HG03196 (cell line): ENCODE data around the gene BHLHE23.

Experiments used
- ATAC-seq: cut with Tn5 transposase; IDR thresholded peaks from one replicate; pipeline ENCODE4 v1.9.1; 2021; ENCODE audit not compliant: unreplicated experiment

The BHLHE23 gene

GRCh38 chr20:62993856-62994494 lies 12.8 kb downstream of the BHLHE23 start:
- no peak for ATAC-seq

- ATAC-seq: no peak
These were observed 14.9 kb downstream of the BHLHE23 start for GRCh38 chr20:62991863-62992262.

GRCh38 chr20:62991196-62991807 lies 15.5 kb downstream of the BHLHE23 start:
- ATAC-seq: no peak

DNA sequence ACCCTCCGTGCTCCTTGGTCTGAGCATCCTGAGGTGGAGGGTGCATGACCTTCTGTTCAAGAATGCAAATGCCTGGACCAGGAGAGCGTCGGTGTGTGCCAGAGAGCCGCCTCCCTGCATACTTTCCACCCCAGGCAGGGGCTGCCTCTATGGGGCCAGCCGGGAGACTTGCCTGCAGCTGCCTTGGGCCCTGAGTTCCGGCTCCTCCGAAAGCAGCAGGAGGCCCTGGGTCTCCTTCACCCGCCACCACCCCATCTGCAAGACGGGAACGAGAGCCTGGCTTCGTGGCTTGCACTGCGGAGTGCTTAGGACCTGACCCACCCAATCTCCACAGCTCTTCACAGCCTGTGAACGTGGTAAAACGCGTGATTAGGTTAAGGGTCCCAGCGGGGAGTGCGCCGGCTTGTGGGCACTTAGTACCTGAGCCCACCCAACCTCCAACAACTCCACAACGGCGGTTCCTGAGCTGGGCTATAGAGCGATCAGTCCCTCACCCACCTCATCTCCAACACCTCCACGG lies 16.4 kb downstream of the BHLHE23 start:
- ATAC-seq: no peak

DNA sequence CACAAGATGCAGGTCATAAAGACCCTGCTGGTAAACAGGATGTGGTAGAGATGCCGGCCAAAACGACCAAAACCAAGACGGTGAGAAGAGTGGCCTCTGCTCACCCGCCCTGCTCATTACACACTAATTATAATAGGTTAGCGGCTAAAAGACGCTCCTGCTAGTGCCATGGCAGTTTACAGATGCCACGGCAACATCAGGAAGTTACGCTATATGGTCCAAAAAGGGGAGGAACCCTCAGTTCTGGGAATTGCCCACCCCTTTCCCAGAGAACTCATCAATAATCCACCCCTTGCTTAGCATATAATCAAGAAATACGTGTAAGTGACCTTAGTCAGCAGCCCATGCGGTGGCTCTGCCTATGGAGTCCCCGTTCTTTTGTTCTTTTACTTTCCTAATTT lies 17.6 kb downstream of the BHLHE23 start:
- ATAC-seq: no peak

GRCh38 chr20:62987114-62987513 lies 19.6 kb downstream of the BHLHE23 start:
- no peak for ATAC-seq

GRCh38 chr20:62986257-62986800 lies 20.4 kb downstream of the BHLHE23 start:
- no peak for ATAC-seq

GRCh38 chr20:62985444-62985778 lies 21.4 kb downstream of the BHLHE23 start:
- ATAC-seq: no peak

DNA sequence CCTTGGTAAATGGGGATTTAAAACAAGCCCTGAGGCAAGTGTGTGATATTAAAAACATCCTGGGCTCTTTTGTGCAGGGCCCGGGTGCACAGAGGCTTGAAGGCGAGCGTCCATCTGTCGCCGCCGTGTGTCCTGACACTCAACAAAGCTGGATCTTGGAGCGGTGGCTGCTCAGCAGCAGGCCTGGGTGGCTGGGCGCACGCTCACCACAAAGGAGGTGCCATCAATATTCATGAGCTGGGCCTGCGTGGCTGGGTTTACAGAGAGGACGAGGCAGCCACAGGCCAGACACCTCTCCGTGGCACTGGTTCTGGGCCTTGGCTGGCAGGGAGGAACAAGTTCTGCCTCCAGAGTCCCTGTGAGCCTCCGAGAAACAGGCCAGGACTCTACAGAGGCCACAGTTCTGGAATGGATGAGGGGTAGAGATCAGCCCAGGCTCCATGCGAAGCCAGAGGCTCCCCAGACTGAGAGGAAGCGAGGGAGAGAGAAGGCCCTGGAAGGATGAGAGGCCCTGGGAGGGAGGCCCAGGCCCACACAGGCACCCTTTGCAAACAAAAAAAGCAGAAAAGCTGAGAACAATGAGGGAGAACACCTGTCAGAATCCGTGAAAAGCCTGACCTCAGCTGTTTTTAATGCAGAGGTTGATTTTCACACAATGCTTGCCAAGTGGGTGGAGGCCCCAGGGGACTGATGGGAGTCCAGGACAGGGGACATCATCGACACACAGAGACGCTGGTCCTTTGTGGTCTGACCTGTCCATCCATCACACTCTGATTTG lies 21.9 kb downstream of the BHLHE23 start:
- ATAC-seq: no peak

GRCh38 chr20:62983210-62983609 lies 23.6 kb downstream of the BHLHE23 start:
- no peak for ATAC-seq

DNA sequence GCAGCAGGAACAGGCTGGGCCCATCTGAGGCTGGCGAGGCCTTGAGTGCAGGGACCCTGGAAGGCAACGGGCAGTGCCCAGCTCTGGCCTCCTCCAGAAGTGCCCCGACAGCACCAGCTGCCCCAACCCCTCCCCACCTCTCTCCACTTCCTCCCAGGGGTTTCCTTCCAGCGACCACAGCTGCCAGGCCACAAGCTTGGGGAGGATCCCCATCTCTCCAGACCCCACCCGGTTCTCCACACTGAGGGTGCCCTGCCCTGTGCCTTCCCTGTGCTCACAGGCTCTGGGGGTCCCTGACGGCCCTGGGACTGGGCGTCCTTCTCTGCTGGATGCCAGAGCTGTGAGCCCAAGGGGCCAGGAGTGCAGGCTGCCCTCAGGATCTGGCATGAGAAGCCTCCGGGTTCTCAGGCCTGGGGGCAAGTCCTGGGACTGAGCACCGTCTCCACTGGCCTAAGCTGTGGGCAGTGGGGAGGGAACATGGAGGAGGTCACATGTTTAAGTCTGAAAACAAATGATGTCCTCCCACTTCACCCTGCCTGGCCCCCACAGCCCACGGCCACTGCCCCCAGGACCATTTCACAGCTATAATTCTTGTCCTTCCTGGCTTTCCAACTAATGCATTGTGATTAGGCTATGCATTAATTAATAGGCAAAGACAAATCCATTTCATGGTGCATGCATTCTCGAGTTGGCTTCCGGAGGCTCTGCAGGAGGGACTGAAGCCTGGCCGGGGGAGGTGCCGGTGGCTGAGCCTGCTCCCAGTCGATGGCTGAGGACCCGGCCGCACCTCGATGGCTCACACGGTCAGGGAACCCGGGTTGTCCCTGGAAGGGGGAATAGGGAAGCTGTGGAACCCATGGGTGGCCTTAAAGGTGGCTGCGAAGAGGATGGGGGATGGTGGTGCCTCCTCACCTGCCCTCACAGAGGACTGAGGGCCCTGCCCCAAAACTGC lies 24.4 kb downstream of the BHLHE23 start:
- no peak for ATAC-seq

DNA sequence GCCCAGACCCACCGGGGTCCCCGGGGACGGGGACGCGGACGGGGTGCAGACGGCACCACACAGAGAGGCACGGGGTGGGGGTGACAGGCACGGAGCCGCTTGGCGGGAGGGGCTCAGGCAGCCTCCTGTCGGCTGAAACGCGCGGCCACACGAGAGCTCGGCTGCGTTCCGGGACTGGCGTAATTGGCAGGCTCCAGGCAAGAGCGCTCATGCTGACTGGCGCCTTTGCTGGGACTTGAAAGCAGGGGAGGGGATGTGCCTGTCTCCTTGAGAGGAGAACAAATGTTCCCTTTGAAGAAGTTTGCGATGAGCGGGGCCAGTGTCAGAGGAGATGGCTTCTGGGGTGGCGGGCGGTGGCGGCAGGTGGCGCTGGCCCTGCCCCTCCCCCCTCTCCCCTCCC lies 25.8 kb downstream of the BHLHE23 start:
- no peak for ATAC-seq

DNA sequence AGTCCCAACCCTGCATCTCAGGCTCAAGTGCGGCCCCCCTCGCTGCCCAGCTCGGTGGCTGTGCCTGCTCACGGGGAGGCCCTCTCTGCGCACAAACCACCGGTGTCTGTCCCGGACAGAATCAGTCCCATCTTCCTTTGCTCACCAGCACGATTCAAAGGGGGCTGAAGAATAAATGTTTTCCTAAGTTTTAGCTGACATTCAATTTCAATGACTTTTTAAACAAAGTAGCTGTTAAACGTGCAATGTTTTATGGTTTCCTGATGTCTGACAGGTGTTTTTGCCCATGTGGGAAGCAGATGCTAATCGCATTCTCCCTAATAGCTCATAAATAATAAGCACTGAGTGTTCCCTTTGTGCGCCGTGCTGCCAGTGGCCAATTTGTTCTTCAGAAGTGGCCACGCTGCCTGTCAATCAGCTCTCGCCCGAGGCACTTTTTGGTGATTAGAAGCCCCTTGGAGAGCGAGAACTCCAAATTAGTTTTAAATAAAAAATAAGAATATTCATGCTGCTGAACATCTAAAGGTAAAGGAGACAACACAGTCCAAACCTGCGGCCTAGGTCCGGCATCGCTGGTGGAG lies 26.3 kb downstream of the BHLHE23 start:
- ATAC-seq: no peak

DNA sequence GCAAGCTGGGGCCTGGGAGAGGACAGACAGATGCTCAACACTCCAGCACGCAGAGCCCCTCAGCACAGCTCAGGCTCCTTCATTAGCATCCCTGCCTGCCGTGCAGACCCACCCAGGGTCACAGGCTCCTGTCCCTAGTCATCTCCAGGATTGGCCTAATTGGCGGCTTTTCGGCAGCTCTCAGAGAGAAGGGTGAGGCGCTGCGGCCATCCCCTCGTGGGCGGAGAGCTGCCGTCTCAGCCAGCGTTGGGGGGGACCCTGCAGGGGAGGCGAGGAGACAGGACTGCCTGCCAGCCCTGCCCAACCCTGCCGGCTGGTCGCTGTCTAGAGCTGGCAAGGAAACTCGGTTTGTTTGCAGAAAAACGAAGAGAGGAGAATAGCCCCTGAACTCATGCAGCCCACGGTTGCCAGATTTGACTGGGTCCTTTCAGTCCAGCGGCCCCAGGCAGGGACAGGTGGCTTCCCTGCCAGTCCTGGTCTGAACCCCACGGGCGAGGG lies 26.8 kb downstream of the BHLHE23 start:
- ATAC-seq: no peak

GRCh38 chr20:62979310-62979709 lies 27.5 kb downstream of the BHLHE23 start:
- ATAC-seq: no peak

GRCh38 chr20:62978561-62978943 lies 28.2 kb downstream of the BHLHE23 start:
- ATAC-seq: no peak

DNA sequence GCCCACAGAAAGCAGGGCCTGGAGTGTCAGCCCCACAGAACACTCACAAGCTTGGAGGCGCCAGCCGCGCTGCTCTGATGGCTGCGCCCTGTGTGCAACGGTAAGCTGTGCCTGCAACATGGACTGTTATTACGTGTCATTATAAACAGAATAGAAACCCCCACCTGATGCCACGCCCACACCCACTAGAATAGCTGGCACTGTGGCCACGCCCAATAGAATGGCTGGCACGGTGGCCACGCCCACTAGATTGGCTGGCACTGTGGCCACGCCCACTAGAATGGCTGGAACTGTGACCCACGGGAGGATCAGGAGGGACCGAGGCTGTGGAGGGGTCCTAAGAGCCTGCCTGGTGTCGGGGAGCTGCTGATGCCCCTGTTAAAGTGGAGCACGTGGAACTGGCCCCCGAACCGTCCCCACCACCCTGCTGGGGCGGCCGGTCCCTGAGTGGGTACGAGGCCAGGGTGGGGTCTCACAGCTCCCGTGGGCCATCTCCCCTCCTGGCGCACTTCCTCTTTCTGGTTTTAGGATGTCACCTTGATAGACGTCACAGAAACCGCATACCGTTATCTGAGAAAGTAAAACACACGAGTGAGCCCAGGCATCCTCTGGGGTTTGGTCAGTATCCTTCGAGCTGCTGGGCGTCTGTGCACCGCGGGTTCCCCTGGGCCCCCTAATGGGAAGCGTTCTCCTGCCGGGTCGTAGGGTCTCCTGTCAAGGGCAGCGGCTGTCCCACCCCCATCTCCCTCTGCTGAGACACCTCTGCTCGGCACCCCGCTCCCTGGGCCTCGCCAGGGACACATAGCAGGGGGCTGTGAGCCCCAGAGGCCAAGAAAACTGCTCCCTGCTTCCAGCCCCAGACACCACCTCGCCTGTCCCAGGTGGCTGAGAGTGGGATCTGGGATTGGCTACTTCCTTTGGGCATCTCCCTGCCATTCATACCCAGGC lies 28.9 kb downstream of the BHLHE23 start:
- ATAC-seq: peak; percentile 52

- ATAC-seq: no peak
These were observed 29.9 kb downstream of the BHLHE23 start for GRCh38 chr20:62976886-62977285.
